ENCODE data around the gene UMAD1. TPM values are rescaled to one million over a fixed set of nuclear protein-coding genes. Genes with fewer than 3 reads are reported as not detected.

The UMAD1 gene
- total RNA-seq, 1 donor from 2014 or later: 12.8 TPM

DNA sequence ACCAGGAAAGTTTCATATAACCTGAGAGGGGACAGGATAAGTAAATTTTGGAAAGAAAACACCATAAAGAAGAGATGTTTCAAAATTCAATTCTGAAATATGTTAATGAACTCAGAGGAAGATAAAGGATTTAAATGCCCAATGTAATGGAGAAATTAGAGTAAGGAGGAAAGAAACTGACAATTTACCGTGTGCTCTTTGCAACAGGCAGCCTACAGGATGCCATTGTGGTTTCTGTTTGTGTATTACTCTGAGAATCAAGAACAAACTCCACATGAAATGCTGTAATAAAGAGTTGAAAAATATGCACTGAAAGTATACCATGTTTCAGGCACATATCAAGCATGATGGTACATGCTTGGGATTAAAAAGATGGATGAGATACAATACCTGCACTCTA, 283.3 kb downstream of the UMAD1 start:
- no peak for DNase-seq (ENCODE audit: low spot score, unreplicated experiment)
- Mint-ChIP-seq H3K4me3 (ENCODE audit: low read depth) (no peak overlapping the region), H3K4me1 (ENCODE audit: low read depth) (peaks cover 29% of the 10 kb centered on the region), H3K27ac (no peak overlapping the region), H3K27me3 (no peaks in the 10 kb centered on the region), H3K36me3 (ENCODE audit: insufficient read depth) (no peaks in the 10 kb centered on the region), H3K9me3 (ENCODE audit: low read depth) (no peaks in the 10 kb centered on the region)
- TF ChIP-seq, protein P1, sequence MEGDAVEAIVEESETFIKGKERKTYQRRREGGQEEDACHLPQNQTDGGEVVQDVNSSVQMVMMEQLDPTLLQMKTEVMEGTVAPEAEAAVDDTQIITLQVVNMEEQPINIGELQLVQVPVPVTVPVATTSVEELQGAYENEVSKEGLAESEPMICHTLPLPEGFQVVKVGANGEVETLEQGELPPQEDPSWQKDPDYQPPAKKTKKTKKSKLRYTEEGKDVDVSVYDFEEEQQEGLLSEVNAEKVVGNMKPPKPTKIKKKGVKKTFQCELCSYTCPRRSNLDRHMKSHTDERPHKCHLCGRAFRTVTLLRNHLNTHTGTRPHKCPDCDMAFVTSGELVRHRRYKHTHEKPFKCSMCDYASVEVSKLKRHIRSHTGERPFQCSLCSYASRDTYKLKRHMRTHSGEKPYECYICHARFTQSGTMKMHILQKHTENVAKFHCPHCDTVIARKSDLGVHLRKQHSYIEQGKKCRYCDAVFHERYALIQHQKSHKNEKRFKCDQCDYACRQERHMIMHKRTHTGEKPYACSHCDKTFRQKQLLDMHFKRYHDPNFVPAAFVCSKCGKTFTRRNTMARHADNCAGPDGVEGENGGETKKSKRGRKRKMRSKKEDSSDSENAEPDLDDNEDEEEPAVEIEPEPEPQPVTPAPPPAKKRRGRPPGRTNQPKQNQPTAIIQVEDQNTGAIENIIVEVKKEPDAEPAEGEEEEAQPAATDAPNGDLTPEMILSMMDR (IDR thresholded peaks at IDR 0.05; ENCODE audit: unreplicated experiment): no peak

DNA sequence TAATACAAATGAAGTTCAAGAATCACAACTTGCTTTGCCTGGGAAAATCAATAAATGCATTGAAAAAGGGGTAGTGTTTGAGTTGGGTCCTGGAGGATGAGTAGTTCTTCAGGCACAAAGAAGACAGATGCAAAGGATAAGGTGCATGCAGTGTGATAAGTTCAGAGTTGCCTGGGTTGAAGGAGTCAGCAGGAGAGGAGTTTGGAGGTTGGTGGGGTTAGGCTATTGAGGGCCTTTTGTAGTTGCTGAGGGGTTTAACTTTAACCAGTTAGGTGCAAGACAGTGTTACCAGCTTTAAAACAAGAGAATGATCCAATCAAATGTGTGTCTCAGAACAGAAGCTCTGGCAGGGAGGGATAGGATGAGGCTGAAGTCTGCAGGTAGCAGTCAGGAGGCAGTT, 283.8 kb downstream of the UMAD1 start:
- TF ChIP-seq, protein P1 (IDR thresholded peaks at IDR 0.05; ENCODE audit: unreplicated experiment): no peak
- no peaks in the 10 kb centered on the region for H3K36me3 Mint-ChIP-seq (ENCODE audit: insufficient read depth)
- DNase-seq (ENCODE audit: low spot score, unreplicated experiment): no peak
- no peaks in the 10 kb centered on the region for H3K9me3 Mint-ChIP-seq (ENCODE audit: low read depth)
- H3K4me1 Mint-ChIP-seq (ENCODE audit: low read depth): peaks cover 29% of the 10 kb centered on the region
- H3K27ac Mint-ChIP-seq: no peak overlapping the region
- no peak overlapping the region for H3K4me3 Mint-ChIP-seq (ENCODE audit: low read depth)
- H3K27me3 Mint-ChIP-seq: no peaks in the 10 kb centered on the region

Other genes starting within 250 kb of the UMAD1 start
- 17.3 and 18.3 TPM in 2 replicates for gene COL28A1, start 104.9 kb upstream of the UMAD1 start, total RNA-seq
- 62.0 and 62.3 TPM in 2 replicates for gene MIOS, start 73.9 kb upstream of the UMAD1 start, total RNA-seq
- 39.5 and 39.6 TPM in 2 replicates for gene RPA3, start 77.9 kb downstream of the UMAD1 start, total RNA-seq